T47D (cell line): Measurements from ENCODE around the gene CCDC77.
A peak's percentile ranks its signal among the peaks of the same experiment; 100 is the strongest.
"Not testable (repeated sequence)": the region's sequence is repeated elsewhere in the genome, so short reads cannot be mapped to it uniquely, and the experiment has no call there.

Experiments used
- DNase-seq, 2 experiments: peaks; one replicate each; pipeline versions ENCODE4 v3.0.0 to v3.0.0-alpha.2; 2011 to 2012; ENCODE audit warnings: low read depth in 1 of 2, low spot score in 1 of 2
- JUND ChIP-seq: IDR thresholded peaks from 2 replicates; pipeline ENCODE4 v1.6.1; 2012; ENCODE audit warnings: low read depth
- in situ Hi-C: cut with HindIII; loops from 2 replicates; pipeline ENCODE4 v1.10.0; 2016; ENCODE audit warnings: low sequenced_read_pairs, low pct_unique_long_range_greater_than_20kb

Gene CCDC77

GRCh38 chr12:401235-402028, at the start of gene CCDC77:
Gene CCDC77 (plus strand): TSS chr12:401644. CDS start chr12:409384, 7,740 bp downstream.
- TF ChIP-seq JUND, result no peak
- peak; percentile 55 to 95 for DNase-seq
- in situ Hi-C loops, result no loop called here

- no peak for TF ChIP-seq JUND
- no peak for DNase-seq
- in situ Hi-C loops, result no loop called here
Observed at GRCh38 chr12:356276-356988, 45.0 kb upstream of the CCDC77 start.

- no peak for TF ChIP-seq JUND
- DNase-seq, result no peak
- in situ Hi-C loops, result no loop called here
Observed at GRCh38 chr12:359091-359490, 42.4 kb upstream of the CCDC77 start.

- DNase-seq, result peak in 1 of 2 experiments; percentile 58
- no peak for TF ChIP-seq JUND
- in situ Hi-C loops, result no loop called here
Observed at GRCh38 chr12:366820-367219, 34.6 kb upstream of the CCDC77 start.

- in situ Hi-C loops, result no loop called here
- TF ChIP-seq JUND, result no peak
Observed at GRCh38 chr12:367972-368371, 33.5 kb upstream of the CCDC77 start.

GRCh38 chr12:370739-371485, 30.5 kb upstream of the CCDC77 start:
- DNase-seq, in situ Hi-C loops: not testable (repeated sequence)

More at GRCh38 chr12:367972-368371, 33.5 kb upstream of the CCDC77 start:
- no peak for DNase-seq

GRCh38 chr12:386651-387050, 14.8 kb upstream of the CCDC77 start:
- no peak for TF ChIP-seq JUND
- in situ Hi-C loops, result no loop called here
- peak in 1 of 2 experiments; percentile 22 for DNase-seq

GRCh38 chr12:388012-388411, 13.4 kb upstream of the CCDC77 start:
- TF ChIP-seq JUND, result no peak
- in situ Hi-C loops, result no loop called here
- DNase-seq, result no peak

GRCh38 chr12:388541-389141, 12.8 kb upstream of the CCDC77 start:
- in situ Hi-C loops, result no loop called here
- DNase-seq, result peak in 1 of 2 experiments; percentile 16

GRCh38 chr12:389142-390096, 12.0 kb upstream of the CCDC77 start, which contains the start of gene KDM5A:
Gene KDM5A (minus strand): TSS chr12:389320. CDS start chr12:389091, 229 bp downstream.
- no peak for TF ChIP-seq JUND
- in situ Hi-C loops, result no loop called here
- peak; percentile 81 to 96 for DNase-seq

More at GRCh38 chr12:388541-389141, 12.8 kb upstream of the CCDC77 start:
- no peak for TF ChIP-seq JUND

GRCh38 chr12:400828-401227, 616 bp upstream of the CCDC77 start:
- TF ChIP-seq JUND, result no peak
- in situ Hi-C loops, result no loop called here
- no peak for DNase-seq
